C4-2B (cell line): ENCODE data around the gene ZNF407.

Experiments used
- ZFX ChIP-seq: fragments of 450-650 bp; IDR thresholded peaks from 2 replicates; pipeline ENCODE4 v1.6.1; 2017
- TF ChIP-seq, protein P1 (sequence below): fragments of 450-650 bp; conservative IDR thresholded peaks from 2 replicates; pipeline ENCODE4 v1.5.1; 2017; ENCODE audit warnings: mild to moderate bottlenecking

DNA sequence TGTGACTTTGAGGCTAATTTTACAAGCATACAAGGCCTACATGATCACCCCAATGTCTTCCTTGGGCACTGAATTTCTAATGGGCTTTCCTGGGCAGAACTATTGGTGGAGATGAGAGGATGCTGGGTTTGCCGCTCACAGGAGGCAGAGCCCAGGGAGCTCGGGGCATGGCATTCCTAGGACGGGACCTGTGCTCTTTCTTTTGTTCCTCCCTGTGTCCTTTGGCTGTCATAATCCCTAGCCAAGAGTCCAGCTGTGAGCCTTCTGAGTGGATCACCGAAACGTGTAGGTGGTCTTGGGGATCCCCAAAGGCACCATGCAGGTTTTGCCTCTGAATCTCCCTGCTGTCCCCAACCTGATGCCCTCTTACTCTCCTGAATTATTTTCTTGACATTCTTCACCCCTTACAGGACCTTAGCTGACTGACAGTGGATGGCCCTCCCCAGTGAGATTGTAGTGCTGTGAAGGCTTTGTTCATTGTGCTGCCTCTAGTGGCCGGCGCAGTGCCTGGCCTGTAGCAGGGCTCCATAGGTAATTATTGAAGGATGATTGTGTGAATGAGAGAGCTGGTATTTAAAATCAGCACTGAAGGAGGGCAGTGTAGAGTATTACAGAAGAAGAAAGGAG is 221.9 kb downstream of the ZNF407 start:
- TF ChIP-seq, protein P1, sequence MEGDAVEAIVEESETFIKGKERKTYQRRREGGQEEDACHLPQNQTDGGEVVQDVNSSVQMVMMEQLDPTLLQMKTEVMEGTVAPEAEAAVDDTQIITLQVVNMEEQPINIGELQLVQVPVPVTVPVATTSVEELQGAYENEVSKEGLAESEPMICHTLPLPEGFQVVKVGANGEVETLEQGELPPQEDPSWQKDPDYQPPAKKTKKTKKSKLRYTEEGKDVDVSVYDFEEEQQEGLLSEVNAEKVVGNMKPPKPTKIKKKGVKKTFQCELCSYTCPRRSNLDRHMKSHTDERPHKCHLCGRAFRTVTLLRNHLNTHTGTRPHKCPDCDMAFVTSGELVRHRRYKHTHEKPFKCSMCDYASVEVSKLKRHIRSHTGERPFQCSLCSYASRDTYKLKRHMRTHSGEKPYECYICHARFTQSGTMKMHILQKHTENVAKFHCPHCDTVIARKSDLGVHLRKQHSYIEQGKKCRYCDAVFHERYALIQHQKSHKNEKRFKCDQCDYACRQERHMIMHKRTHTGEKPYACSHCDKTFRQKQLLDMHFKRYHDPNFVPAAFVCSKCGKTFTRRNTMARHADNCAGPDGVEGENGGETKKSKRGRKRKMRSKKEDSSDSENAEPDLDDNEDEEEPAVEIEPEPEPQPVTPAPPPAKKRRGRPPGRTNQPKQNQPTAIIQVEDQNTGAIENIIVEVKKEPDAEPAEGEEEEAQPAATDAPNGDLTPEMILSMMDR = peak; percentile 73
- TF ChIP-seq ZFX = no peak
